ENCODE data around the gene TGFBR2.

The TGFBR2 gene

DNA sequence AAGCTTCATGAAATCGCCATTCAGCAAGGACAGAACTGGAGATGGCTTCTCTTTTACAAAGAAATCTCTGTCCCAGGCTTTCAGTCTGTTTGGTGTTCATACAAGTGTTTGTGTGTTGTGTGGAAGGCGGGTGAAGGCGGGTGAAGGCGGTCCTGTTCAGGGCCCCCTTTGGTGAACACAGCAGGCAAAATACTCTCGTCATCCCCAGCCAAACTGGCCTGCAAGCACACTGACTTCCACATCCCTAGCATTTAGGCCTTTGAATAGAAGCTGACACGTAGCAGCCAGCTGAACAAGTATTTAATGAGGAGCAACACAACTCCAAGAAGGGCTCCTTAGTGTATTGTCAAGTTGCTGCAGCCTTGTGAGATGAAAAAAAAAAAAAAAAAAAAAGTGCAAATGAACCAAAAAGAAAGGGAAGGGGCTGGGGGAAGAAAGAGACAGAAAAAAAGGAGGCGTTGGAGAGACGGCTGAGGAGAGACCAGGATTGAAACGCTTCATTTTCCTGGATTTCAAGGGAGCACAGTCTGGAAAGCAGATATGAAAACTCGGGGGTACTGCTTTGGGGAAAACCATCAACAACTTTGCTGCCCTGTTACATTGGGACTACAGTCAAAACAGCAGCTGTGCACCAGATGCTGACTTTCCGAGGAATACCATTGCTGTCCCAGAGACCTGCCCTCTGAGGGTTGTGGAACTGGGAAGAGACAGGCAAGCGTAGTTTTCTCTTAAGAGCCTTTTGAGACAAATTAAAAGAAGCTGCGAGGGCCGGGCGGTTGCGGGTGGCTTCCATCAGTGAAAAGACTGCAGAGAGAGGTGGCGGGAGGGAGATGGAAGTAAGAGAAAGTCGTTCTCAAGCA is 74.6 kb downstream of the TGFBR2 start:
- TF ChIP-seq CTCF (IDR thresholded peaks at IDR 0.05; ENCODE audit: low read depth, low read length, missing control alignments): no peak
- in situ Hi-C loops (cut with HindIII; ENCODE audit: low sequenced_read_pairs): no loop called here
- H3K4me3 ChIP-seq (ENCODE audit: low read depth, low read length): no peak overlapping the region
- no peak for DNase-seq (ENCODE audit: low read depth)

GRCh38 chr3:30681649-30682211 is 75.3 kb downstream of the TGFBR2 start:
- in situ Hi-C loops (cut with HindIII; ENCODE audit: low sequenced_read_pairs): no loop called here
- no peak for DNase-seq (ENCODE audit: low read depth)
- TF ChIP-seq CTCF (IDR thresholded peaks at IDR 0.05; ENCODE audit: low read depth, low read length, missing control alignments): no peak
- H3K4me3 ChIP-seq (ENCODE audit: low read depth, low read length): no peak overlapping the region

- TF ChIP-seq CTCF (IDR thresholded peaks at IDR 0.05; ENCODE audit: low read depth, low read length, missing control alignments): no peak
Observed at GRCh38 chr3:30682434-30683155, 76.2 kb downstream of the TGFBR2 start.

DNA sequence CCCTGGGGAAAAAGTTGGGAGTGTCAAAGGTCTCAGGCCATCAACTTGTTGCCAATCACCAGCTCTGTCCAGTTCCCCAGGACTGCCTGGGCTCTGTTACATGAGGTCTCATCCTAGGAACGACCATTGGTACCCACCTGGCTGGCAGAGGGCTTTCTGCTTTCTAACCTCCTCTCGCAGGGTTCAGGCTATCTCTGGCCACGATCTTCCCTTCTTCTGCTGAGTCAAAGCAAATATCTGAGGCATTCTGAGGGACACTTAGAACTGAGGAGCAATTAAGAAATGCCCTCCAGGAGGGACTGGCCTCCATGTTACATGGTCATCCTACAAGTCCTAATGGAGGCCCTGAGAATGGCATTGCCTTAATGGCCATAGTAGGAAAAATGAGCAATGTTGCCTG is 77.4 kb downstream of the TGFBR2 start:
- TF ChIP-seq CTCF (IDR thresholded peaks at IDR 0.05; ENCODE audit: low read depth, low read length, missing control alignments): no peak
- in situ Hi-C loops (cut with HindIII; ENCODE audit: low sequenced_read_pairs): no loop called here
- no peak for DNase-seq (ENCODE audit: low read depth)
- H3K4me3 ChIP-seq (ENCODE audit: low read depth, low read length): no peak overlapping the region

More at GRCh38 chr3:30682434-30683155, 76.2 kb downstream of the TGFBR2 start:
- no peak overlapping the region for H3K4me3 ChIP-seq (ENCODE audit: low read depth, low read length)
- no peak for DNase-seq (ENCODE audit: low read depth)
- in situ Hi-C loops (cut with HindIII; ENCODE audit: low sequenced_read_pairs): no loop called here

- no peak overlapping the region for H3K4me3 ChIP-seq (ENCODE audit: low read depth, low read length)
- TF ChIP-seq CTCF (IDR thresholded peaks at IDR 0.05; ENCODE audit: low read depth, low read length, missing control alignments): no peak
- no peak for DNase-seq (ENCODE audit: low read depth)
- in situ Hi-C loops (cut with HindIII; ENCODE audit: low sequenced_read_pairs): no loop called here
Observed at GRCh38 chr3:30684356-30684755, 78.0 kb downstream of the TGFBR2 start.

DNA sequence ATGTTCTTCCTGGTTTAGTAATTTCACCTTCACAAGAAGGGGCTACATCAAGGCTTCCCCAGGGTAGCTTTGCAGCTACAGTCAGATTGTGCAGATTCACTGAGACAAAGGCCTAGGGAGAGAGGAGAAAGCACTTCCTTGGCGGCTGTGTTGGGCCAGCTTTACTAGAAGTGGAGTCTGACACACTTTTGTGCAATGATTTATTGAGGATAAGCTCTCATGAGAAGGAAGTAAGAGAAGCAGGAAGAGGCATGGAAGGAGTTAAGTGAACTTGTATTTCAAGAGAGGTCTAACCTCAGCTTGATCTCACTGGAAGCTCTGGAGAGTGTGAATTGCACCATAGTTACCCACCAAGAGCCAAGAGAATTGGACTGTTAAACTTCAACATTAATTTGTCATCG is 78.9 kb downstream of the TGFBR2 start:
- in situ Hi-C loops (cut with HindIII; ENCODE audit: low sequenced_read_pairs): no loop called here
- no peak for DNase-seq (ENCODE audit: low read depth)
- no peak for TF ChIP-seq CTCF (IDR thresholded peaks at IDR 0.05; ENCODE audit: low read depth, low read length, missing control alignments)
- H3K4me3 ChIP-seq (ENCODE audit: low read depth, low read length): no peak overlapping the region
